Upper lobe of right lung (tissue), 1 donor: ENCODE measurements around the gene AGK. TPM values are rescaled to one million over a fixed set of nuclear protein-coding genes. Genes with fewer than 3 reads are reported as not detected.

Source experiments
- ATAC-seq: fragments of 200-7000 bp; cut with Tn5 transposase; one replicate; pipeline ENCODE4 v1.9.1; 2020; ENCODE audit warnings: mild to moderate bottlenecking, moderate library complexity
- DNase-seq: peaks from one replicate; pipeline ENCODE4 v3.0.0-alpha.2; 2020
- H3K27ac ChIP-seq: fragments of 200-600 bp; one replicate; pipeline ENCODE4 v1.8.0; 2022
- H3K27me3 ChIP-seq: fragments of 200-600 bp; one replicate; pipeline ENCODE4 v1.8.0; 2022; ENCODE audit warnings: mild to moderate bottlenecking
- H3K36me3 ChIP-seq: fragments of 200-600 bp; one replicate; pipeline ENCODE4 v1.8.0; 2022
- H3K4me1 ChIP-seq: fragments of 200-600 bp; one replicate; pipeline ENCODE4 v1.8.0; 2022
- H3K4me3 ChIP-seq: fragments of 200-600 bp; one replicate; pipeline ENCODE4 v1.8.0; 2022; ENCODE audit warnings: mild to moderate bottlenecking
- H3K9me3 ChIP-seq: fragments of 200-600 bp; one replicate; pipeline ENCODE4 v1.8.0; 2022
- intact Hi-C: fragments of 100-400 bp; cut with DNase I; formaldehyde crosslinking; loops from one replicate; pipeline ENCODE4 v1.11.0; 2022
- total RNA-seq: library from RNA; stranded (reverse); fragmentation: NEBNext Ultra II Directional; extraction: Animal tissue kit (Norgen Biotek cat#: 25700); gene quantifications from one replicate; pipeline ENCODE4 v1.2.1, GENCODE V29; 2021
- TF ChIP-seq, protein P1 (sequence below): fragments of 200-600 bp; IDR thresholded peaks from one replicate; pipeline ENCODE4 v1.8.0; 2022; ENCODE audit warnings: antibody characterized with exemption
- donor health status: DM: no; HTN: yes; CAD: no; lungs with severe emphysema.

The AGK gene
- total RNA-seq, 1 donor from 2014 or later = 17.5 TPM

DNA sequence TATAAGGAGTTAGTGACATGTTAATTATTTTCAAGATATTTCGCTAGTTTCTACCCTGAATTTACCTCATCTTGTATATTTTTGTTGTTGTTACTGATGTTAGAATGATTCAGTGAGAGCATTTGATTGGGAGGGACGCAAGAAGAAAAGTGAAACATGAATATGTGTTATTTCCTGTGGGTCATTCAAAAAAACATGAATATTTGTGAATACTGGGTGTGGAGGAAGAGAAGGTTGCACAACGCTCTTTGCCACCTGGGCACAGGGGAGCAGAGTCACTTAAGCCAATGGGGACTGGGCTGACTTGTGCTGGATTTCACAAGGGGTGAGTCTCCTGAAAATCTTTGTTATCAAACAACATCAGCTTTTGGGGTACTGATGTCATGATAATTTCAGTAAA, 39.5 kb downstream of the AGK start:
- Histone ChIP-seq H3K4me3 (no peak overlapping the region), H3K36me3 (no peaks in the 10 kb centered on the region), H3K27me3 (no peaks in the 10 kb centered on the region), H3K27ac (no peak overlapping the region), H3K9me3 (no peaks in the 10 kb centered on the region), H3K4me1 (no peaks in the 10 kb centered on the region)
- peak; percentile 68 for ATAC-seq
- intact Hi-C loops = no loop called here
- TF ChIP-seq, protein P1, sequence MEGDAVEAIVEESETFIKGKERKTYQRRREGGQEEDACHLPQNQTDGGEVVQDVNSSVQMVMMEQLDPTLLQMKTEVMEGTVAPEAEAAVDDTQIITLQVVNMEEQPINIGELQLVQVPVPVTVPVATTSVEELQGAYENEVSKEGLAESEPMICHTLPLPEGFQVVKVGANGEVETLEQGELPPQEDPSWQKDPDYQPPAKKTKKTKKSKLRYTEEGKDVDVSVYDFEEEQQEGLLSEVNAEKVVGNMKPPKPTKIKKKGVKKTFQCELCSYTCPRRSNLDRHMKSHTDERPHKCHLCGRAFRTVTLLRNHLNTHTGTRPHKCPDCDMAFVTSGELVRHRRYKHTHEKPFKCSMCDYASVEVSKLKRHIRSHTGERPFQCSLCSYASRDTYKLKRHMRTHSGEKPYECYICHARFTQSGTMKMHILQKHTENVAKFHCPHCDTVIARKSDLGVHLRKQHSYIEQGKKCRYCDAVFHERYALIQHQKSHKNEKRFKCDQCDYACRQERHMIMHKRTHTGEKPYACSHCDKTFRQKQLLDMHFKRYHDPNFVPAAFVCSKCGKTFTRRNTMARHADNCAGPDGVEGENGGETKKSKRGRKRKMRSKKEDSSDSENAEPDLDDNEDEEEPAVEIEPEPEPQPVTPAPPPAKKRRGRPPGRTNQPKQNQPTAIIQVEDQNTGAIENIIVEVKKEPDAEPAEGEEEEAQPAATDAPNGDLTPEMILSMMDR = no peak
- DNase-seq = no peak

DNA sequence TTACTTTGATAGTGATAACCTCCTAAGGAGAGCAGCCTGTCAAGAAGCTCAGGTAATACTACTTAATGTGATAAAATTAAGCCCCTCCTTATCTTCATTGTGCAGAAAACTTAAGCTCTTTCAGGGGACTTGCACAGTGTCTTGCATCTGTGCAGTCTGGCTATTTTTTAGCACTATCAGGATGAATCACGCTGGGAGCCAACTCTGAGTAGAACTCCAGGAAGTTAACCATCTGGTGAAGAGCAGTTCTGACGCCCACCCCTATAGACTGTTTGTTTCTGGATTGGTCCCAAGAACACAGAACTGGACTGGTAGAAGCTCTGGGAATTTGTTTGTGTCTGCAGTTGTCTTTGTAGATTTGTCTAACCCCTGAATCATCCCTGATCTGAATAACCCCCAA, 41.9 kb downstream of the AGK start:
- Histone ChIP-seq H3K27ac (no peak overlapping the region), H3K9me3 (no peaks in the 10 kb centered on the region), H3K27me3 (no peaks in the 10 kb centered on the region), H3K36me3 (peaks cover 10% of the 10 kb centered on the region), H3K4me1 (no peaks in the 10 kb centered on the region), H3K4me3 (no peak overlapping the region)
- TF ChIP-seq, protein P1 = no peak
- ATAC-seq (no peak), DNase-seq (no peak)
- intact Hi-C loops = no loop called here

DNA sequence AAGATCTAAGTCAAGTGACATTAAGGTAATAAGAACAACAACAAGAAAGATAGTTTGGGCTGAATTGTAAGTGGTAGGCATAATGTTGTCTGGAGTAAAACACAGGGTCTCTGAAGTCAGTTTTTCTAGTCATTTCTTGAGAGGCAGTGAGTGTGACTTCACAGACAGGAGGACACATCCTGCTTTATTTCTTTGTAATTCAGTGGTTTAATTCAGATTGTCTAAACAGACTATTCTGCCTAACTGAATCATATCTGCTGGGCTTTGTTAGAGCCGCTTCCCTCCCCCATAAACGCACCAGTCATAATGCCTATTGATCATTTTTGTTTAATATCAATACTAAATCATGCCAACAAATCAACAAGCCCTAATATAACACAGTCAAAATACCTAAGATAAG, 46.8 kb downstream of the AGK start:
- ATAC-seq (no peak), DNase-seq (no peak)
- Histone ChIP-seq H3K4me3 (no peak overlapping the region), H3K4me1 (no peaks in the 10 kb centered on the region), H3K27me3 (no peaks in the 10 kb centered on the region), H3K36me3 (peaks cover 15% of the 10 kb centered on the region), H3K27ac (no peak overlapping the region), H3K9me3 (no peaks in the 10 kb centered on the region)
- TF ChIP-seq, protein P1 = no peak
- intact Hi-C loops = no loop called here

- Histone ChIP-seq H3K36me3 (peaks cover 15% of the 10 kb centered on the region), H3K9me3 (no peaks in the 10 kb centered on the region), H3K4me1 (no peaks in the 10 kb centered on the region), H3K27me3 (no peaks in the 10 kb centered on the region), H3K27ac (no peak overlapping the region), H3K4me3 (no peak overlapping the region)
- no peak for ATAC-seq
- DNase-seq = no peak
- TF ChIP-seq, protein P1 = no peak
- intact Hi-C loops = no loop called here
Observed at GRCh38 chr7:141598408-141598807, 47.2 kb downstream of the AGK start.

DNA sequence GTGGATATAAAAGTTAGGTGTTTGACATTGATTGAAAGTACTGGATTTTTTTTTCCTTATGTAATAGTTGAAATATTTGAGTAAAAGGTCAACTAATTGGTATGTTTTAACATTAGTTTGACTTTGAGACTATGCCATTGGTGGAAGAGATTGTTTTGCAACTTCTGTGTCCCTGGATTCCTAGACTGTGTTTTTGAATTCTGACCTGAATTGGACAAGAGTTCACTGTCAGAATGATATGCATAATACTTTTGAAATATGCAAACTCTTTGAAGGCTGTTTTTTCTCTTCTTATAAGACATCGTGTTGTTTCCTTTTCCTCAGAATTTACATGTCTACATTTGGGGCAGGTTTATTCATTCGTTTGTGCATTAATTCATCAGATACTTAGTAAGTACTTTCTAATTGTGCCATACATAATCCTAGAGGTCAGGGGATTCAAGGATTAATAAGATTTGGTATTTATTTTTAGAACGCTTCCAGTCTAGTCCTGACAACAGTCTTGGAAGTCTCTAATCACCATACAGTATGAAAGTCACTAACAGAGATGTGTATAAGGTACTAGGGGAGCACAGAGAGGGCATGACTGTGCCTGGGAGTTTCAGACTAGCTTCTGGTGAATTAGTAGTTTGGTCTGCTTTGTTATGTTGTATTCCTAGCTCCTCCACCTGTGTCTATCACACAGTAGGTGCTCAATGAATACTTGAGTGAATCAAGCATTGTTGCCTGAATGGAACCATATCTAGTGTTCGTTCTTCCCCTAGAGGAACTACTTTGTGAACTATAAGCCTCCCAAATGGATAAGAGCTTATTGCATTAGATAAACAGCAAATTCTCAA, 49.2 kb downstream of the AGK start:
- intact Hi-C loops = no loop called here
- no peaks in the 10 kb centered on the region for H3K4me1 ChIP-seq
- TF ChIP-seq, protein P1 = no peak

More for the DNA sequence above, 49.2 kb downstream of the AGK start:
- ATAC-seq = no peak
- Histone ChIP-seq H3K4me3 (no peak overlapping the region), H3K36me3 (peaks cover 15% of the 10 kb centered on the region), H3K27me3 (no peaks in the 10 kb centered on the region), H3K9me3 (no peaks in the 10 kb centered on the region), H3K27ac (no peak overlapping the region)
- DNase-seq = no peak
